ENCODE results near the gene CNNM2.

Gene CNNM2

DNA sequence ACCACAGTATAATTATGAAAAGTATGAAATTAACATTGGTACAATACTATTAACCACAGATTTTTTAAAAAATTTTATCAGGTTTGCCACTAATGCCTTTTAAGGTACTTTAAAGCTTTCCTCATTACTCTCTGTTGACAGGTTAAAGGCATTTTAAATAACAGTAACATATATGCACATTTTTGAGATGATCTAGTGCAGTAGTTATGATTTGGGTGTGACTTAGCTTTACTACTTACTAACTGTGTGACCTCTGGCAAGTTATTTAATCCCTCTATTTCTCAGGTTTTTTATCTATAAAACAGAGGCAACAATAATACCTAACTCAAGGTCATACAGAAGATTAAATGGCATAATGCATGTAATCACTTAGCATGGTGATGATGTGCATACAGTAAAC lies 180.1 kb downstream of the CNNM2 start:
- no peaks in the 10 kb centered on the region for H3K9me3 ChIP-seq (ENCODE audit: insufficient read depth, low read depth, low read length)
- no peaks in the 10 kb centered on the region for H3F3A ChIP-seq (ENCODE audit: low read depth)
- H3K36me3 ChIP-seq (ENCODE audit: insufficient read depth, low read length): peaks cover 89% of the 10 kb centered on the region
- H3K4me3 ChIP-seq (ENCODE audit: low read length, poor library complexity, severe bottlenecking): no peak overlapping the region
- H2AFZ ChIP-seq (ENCODE audit: low read length): no peak overlapping the region
- H3K4me2 ChIP-seq (ENCODE audit: low read depth, low read length, poor library complexity, severe bottlenecking): no peak overlapping the region
- no peaks in the 10 kb centered on the region for H3K4me1 ChIP-seq (ENCODE audit: insufficient read depth, low read length, poor library complexity, severe bottlenecking)
- H3K27me3 ChIP-seq (ENCODE audit: insufficient read depth, low read length, poor library complexity, severe bottlenecking): no peaks in the 10 kb centered on the region
- H4K20me1 ChIP-seq (ENCODE audit: insufficient read depth, low read length, poor library complexity, severe bottlenecking): no peaks in the 10 kb centered on the region
- H3K9ac ChIP-seq (ENCODE audit: low read depth, low read length, poor library complexity, severe bottlenecking): no peak overlapping the region
- no peaks in the 10 kb centered on the region for H3K79me2 ChIP-seq (ENCODE audit: insufficient read depth, low read length)
- H3K9me2 ChIP-seq (replicated peaks; ENCODE audit: low read depth, low read length): no peaks in the 10 kb centered on the region
- TF ChIP-seq, protein P1, sequence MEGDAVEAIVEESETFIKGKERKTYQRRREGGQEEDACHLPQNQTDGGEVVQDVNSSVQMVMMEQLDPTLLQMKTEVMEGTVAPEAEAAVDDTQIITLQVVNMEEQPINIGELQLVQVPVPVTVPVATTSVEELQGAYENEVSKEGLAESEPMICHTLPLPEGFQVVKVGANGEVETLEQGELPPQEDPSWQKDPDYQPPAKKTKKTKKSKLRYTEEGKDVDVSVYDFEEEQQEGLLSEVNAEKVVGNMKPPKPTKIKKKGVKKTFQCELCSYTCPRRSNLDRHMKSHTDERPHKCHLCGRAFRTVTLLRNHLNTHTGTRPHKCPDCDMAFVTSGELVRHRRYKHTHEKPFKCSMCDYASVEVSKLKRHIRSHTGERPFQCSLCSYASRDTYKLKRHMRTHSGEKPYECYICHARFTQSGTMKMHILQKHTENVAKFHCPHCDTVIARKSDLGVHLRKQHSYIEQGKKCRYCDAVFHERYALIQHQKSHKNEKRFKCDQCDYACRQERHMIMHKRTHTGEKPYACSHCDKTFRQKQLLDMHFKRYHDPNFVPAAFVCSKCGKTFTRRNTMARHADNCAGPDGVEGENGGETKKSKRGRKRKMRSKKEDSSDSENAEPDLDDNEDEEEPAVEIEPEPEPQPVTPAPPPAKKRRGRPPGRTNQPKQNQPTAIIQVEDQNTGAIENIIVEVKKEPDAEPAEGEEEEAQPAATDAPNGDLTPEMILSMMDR (conservative IDR thresholded peaks at IDR 0.05; ENCODE audit: low read length): no peak

DNA sequence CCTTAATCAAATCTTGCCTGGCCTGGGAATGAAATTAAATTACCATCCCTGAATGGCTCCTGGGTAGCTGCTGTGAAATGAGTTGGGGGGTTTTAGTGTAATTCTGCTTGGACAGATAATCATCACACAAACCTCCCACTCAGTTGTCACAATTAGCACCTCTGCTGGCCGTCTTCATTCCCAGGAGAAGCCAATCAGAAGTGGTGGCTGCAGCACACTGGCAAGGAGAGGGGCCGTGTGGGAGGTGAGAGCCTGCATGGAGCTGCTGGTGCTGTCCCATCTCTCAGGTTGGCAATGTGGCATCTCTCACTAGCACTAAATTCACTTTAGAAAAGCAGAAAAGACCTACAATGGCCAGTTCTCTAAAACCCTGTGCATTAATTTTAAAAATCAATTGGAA lies 182.5 kb downstream of the CNNM2 start:
- H3F3A ChIP-seq (ENCODE audit: low read depth): no peaks in the 10 kb centered on the region
- no peaks in the 10 kb centered on the region for H3K9me2 ChIP-seq (replicated peaks; ENCODE audit: low read depth, low read length)
- no peak overlapping the region for H3K9ac ChIP-seq (ENCODE audit: low read depth, low read length, poor library complexity, severe bottlenecking)
- H3K36me3 ChIP-seq (ENCODE audit: insufficient read depth, low read length): peaks cover 91% of the 10 kb centered on the region
- H3K79me2 ChIP-seq (ENCODE audit: insufficient read depth, low read length): no peaks in the 10 kb centered on the region
- TF ChIP-seq EZH2phosphoT487 (IDR thresholded peaks at IDR 0.05; ENCODE audit: borderline replicate concordance): no peak
- TF ChIP-seq, protein P1 (conservative IDR thresholded peaks at IDR 0.05; ENCODE audit: low read length): no peak
- peaks cover 4% of the 10 kb centered on the region for H4K20me1 ChIP-seq (ENCODE audit: insufficient read depth, low read length, poor library complexity, severe bottlenecking)
- no peak overlapping the region for H3K4me2 ChIP-seq (ENCODE audit: low read depth, low read length, poor library complexity, severe bottlenecking)
- no peaks in the 10 kb centered on the region for H3K9me3 ChIP-seq (ENCODE audit: insufficient read depth, low read depth, low read length)
- no peak overlapping the region for H2AFZ ChIP-seq (ENCODE audit: low read length)
- H3K4me3 ChIP-seq (ENCODE audit: low read length, poor library complexity, severe bottlenecking): no peak overlapping the region
- H3K27me3 ChIP-seq (ENCODE audit: insufficient read depth, low read length, poor library complexity, severe bottlenecking): no peaks in the 10 kb centered on the region
- no peaks in the 10 kb centered on the region for H3K4me1 ChIP-seq (ENCODE audit: insufficient read depth, low read length, poor library complexity, severe bottlenecking)

DNA sequence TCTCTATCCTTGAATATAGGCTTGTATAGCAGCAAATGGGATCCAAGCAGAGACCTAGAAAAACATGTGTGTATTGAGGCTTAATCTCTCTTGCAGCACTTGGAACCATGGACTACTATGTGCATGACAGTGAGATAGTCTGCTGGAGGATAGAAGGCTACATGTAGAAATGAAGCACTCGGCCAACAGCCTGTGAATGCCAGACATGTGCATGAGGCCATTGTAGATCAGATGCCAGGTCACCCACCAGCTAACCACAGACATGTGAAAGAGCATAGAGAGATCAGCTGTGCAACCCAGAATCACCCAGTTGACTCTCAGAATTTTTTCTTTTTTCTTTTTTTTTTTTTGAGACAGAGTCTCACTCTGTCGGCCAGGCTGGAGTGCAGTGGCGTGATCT lies 184.1 kb downstream of the CNNM2 start:
- Histone ChIP-seq H3K4me1 (ENCODE audit: insufficient read depth, low read length, poor library complexity, severe bottlenecking) (no peaks in the 10 kb centered on the region), H3K4me2 (ENCODE audit: low read depth, low read length, poor library complexity, severe bottlenecking) (no peak overlapping the region), H3K9ac (ENCODE audit: low read depth, low read length, poor library complexity, severe bottlenecking) (no peak overlapping the region), H3K27me3 (ENCODE audit: insufficient read depth, low read length, poor library complexity, severe bottlenecking) (no peaks in the 10 kb centered on the region), H3K9me3 (ENCODE audit: insufficient read depth, low read depth, low read length) (no peaks in the 10 kb centered on the region), H3K9me2 (replicated peaks; ENCODE audit: low read depth, low read length) (no peaks in the 10 kb centered on the region), H3K4me3 (ENCODE audit: low read length, poor library complexity, severe bottlenecking) (no peak overlapping the region), H2AFZ (ENCODE audit: low read length) (no peak overlapping the region), H3K36me3 (ENCODE audit: insufficient read depth, low read length) (peaks cover 87% of the 10 kb centered on the region), H4K20me1 (ENCODE audit: insufficient read depth, low read length, poor library complexity, severe bottlenecking) (peaks cover 12% of the 10 kb centered on the region), H3F3A (ENCODE audit: low read depth) (no peaks in the 10 kb centered on the region), H3K79me2 (ENCODE audit: insufficient read depth, low read length) (peaks cover 11% of the 10 kb centered on the region; the same call in 1 of the 2 replicates)
- TF ChIP-seq, protein P1 (conservative IDR thresholded peaks at IDR 0.05; ENCODE audit: low read length): no peak
- no peak for TF ChIP-seq EZH2phosphoT487 (IDR thresholded peaks at IDR 0.05; ENCODE audit: borderline replicate concordance)
